K562 (cell line): ENCODE measurements around the gene FCAMR. TPM values are rescaled to one million over a fixed set of nuclear protein-coding genes. Genes with fewer than 3 reads are reported as not detected.

ENCODE experiments used
- BHLHE40 ChIP-seq: IDR thresholded peaks from 2 replicates; pipeline ENCODE4 v1.6.1; 2011; ENCODE audit warnings: low read length, improper control_type of control experiment
- EHMT2 ChIP-seq: fragments of 450-650 bp; IDR thresholded peaks from 2 replicates; pipeline ENCODE4 v1.6.1; 2018; ENCODE audit warnings: antibody characterized with exemption
- ERF ChIP-seq: fragments of 450-650 bp; formaldehyde crosslinking; IDR thresholded peaks from 2 replicates; pipeline ENCODE4 v1.4.0; 2020; ENCODE audit warnings: mild to moderate bottlenecking, mixed read lengths
- ETS1 ChIP-seq: conservative IDR thresholded peaks from 2 replicates; pipeline ENCODE4 v1.6.1; 2011; ENCODE audit warnings: low read depth, mild to moderate bottlenecking, low read length; ENCODE audit not compliant: control insufficient read depth
- HMG20B ChIP-seq: fragments of 250-450 bp; sonication (Bioruptor Pico); IDR thresholded peaks from 2 replicates; pipeline ENCODE4 v1.5.0; 2021; ENCODE audit warnings: mild to moderate bottlenecking
- JUNB ChIP-seq: fragments of 450-650 bp; formaldehyde crosslinking; conservative IDR thresholded peaks from 2 replicates; pipeline ENCODE4 v1.4.0; 2020; ENCODE audit warnings: mild to moderate bottlenecking
- KLF16 ChIP-seq: IDR thresholded peaks from 2 replicates; pipeline ENCODE4 v1.6.1; 2016; ENCODE audit warnings: antibody characterized with exemption
- L3MBTL2 ChIP-seq: fragments of 450-650 bp; IDR thresholded peaks from 2 replicates; pipeline ENCODE4 v1.6.1; 2016; ENCODE audit warnings: mild to moderate bottlenecking, moderate library complexity
- MYC ChIP-seq, 2 experiments: fragments of 250-450 bp in 1 of 2; sonication (Bioruptor Pico) in 1 of 2; IDR thresholded peaks; 2 replicates each; pipeline versions ENCODE4 v1.5.1 to v1.6.1; 2012 to 2021; ENCODE audit warnings: low read depth in 2 of 2, borderline replicate concordance in 1 of 2, improper control_type of control experiment in 1 of 2, low read length in 1 of 2, mild to moderate bottlenecking in 1 of 2, moderate library complexity in 1 of 2
- NONO ChIP-seq, 2 experiments: fragments of 200-400 bp in 1 of 2; fragments of 450-650 bp in 1 of 2; formaldehyde crosslinking in 1 of 2; IDR thresholded peaks; 2 replicates each; pipeline ENCODE4 v1.6.1; 2017; ENCODE audit warnings: low read depth in 2 of 2, mild to moderate bottlenecking in 2 of 2, moderate library complexity in 2 of 2, low read length in 1 of 2
- PML ChIP-seq: IDR thresholded peaks from 2 replicates; pipeline ENCODE4 v1.6.1; 2012; ENCODE audit warnings: low read length, inconsistent platforms
- SMARCB1 ChIP-seq: IDR thresholded peaks from 2 replicates; pipeline ENCODE4 v1.6.1; 2011; ENCODE audit warnings: improper control_type of control experiment, low read depth; ENCODE audit not compliant: insufficient read length
- TBL1XR1 ChIP-seq, 2 experiments: IDR thresholded peaks; 2 replicates each; pipeline ENCODE4 v1.6.1; 2012; ENCODE audit warnings: improper control_type of control experiment in 2 of 2, low read length in 2 of 2, mild to moderate bottlenecking in 1 of 2
- TFAP4 ChIP-seq: sonication (generic); formaldehyde crosslinking; IDR thresholded peaks from 2 replicates; pipeline ENCODE4 v1.8.0; 2022; ENCODE audit warnings: missing genetic modification reagents, mild to moderate bottlenecking, moderate library complexity, borderline replicate concordance
- ZBTB33 ChIP-seq: sonication (generic); formaldehyde crosslinking; IDR thresholded peaks from 2 replicates; pipeline ENCODE4 v1.8.1; 2023; ENCODE audit warnings: mild to moderate bottlenecking, missing genetic modification reagents
- ZBTB34 ChIP-seq: fragments of 250-450 bp; sonication (Bioruptor Pico); IDR thresholded peaks from 2 replicates; pipeline ENCODE4 v1.8.0; 2021; ENCODE audit warnings: mild to moderate bottlenecking, moderate library complexity
- ZNF41 ChIP-seq: fragments of 250-450 bp; sonication (Bioruptor Pico); conservative IDR thresholded peaks from 2 replicates; pipeline ENCODE4 v1.4.0; 2020; ENCODE audit warnings: mild to moderate bottlenecking
- ZNF655 ChIP-seq: fragments of 250-450 bp; sonication (Bioruptor Pico); IDR thresholded peaks from 2 replicates; pipeline ENCODE4 v1.5.0; 2021
- ZNF717 ChIP-seq: fragments of 250-450 bp; sonication (Bioruptor Pico); IDR thresholded peaks from 2 replicates; pipeline ENCODE4 v1.5.0; 2021
- polyA plus RNA-seq, 8 experiments: library from polyadenylated mRNA; depleted of rRNA in 4 of 8; stranded (reverse) in 5 of 8; unstranded in 3 of 8; fragments of >200 nt; fragmentation: Nextera tagmentation in 2 of 8; fragmentation: Illumina TruSeq in 1 of 8; extraction: Ambion mirVana in 2 of 8; extraction: Trizol in 1 of 8; gene quantifications; 2 replicates each; pipeline versions ENCODE4 v1.2.1 to v1.2.3, GENCODE V29; 2011 to 2014; ENCODE audit warnings: inconsistent platforms in 1 of 8, missing spikeins in 1 of 8
- total RNA-seq, 7 experiments: library from RNA; depleted of rRNA in 6 of 7; stranded (reverse); fragments of >200 nt in 6 of 7; fragmentation: Illumina TruSeq in 2 of 7; extraction: Trizol in 2 of 7; gene quantifications; 2 replicates each; pipeline versions ENCODE4 v1.2.1 to v1.2.3, GENCODE V29; 2011 to 2021; ENCODE audit warnings: low replicate concordance in 1 of 7

Gene FCAMR
- total and polyA plus RNA-seq, 9 of the 15 experiments (the other 6 are each of a cell fraction or from before 2014, with no cell fraction given), result not detected

- TF ChIP-seq ETS1 (no peak), MYC (IDR thresholded peaks at IDR 0.05; ENCODE audit: low read depth, low read length) (peak; percentile 45; the same call in 1 of the 2 replicates), MYC (CRISPR knock-in tag; IDR thresholded peaks at IDR 0.05; ENCODE audit: borderline replicate concordance, low read depth) (no peak), NONO (IDR thresholded peaks at IDR 0.05; ENCODE audit: low read depth in 2 of 2, low read length in 1 of 2) (no peak), L3MBTL2 (peak; percentile 37; the same call in 1 of the 2 replicates), BHLHE40 (0 out of 2 replicates have a peak, but pooled peaks have one; percentile 25), ZNF717 (CRISPR knock-in tag) (no peak), ZNF41 (CRISPR knock-in tag) (no peak), ZBTB34 (CRISPR knock-in tag) (no peak), ZBTB33 (peak; percentile 95), ZNF655 (CRISPR knock-in tag) (no peak), PML (no peak), HMG20B (no peak), EHMT2 (peak; percentile 20; the same call in 1 of the 2 replicates), JUNB (CRISPR knock-in tag) (no peak), TBL1XR1 (IDR thresholded peaks at IDR 0.05; ENCODE audit: low read length in 2 of 2) (no peak), ERF (CRISPR knock-in tag) (no peak), TFAP4 (CRISPR knock-in tag) (peak; percentile 89), KLF16 (peak; percentile 9; the same call in 1 of the 2 replicates), SMARCB1 (no peak)
- TF ChIP-seq, all 486 proteins: peak for 14
These were observed 9.4 kb downstream of the FCAMR start (continued) for GRCh38 chr1:206960676-206961386.
